ENCODE data around the gene BAG3.

DNA sequence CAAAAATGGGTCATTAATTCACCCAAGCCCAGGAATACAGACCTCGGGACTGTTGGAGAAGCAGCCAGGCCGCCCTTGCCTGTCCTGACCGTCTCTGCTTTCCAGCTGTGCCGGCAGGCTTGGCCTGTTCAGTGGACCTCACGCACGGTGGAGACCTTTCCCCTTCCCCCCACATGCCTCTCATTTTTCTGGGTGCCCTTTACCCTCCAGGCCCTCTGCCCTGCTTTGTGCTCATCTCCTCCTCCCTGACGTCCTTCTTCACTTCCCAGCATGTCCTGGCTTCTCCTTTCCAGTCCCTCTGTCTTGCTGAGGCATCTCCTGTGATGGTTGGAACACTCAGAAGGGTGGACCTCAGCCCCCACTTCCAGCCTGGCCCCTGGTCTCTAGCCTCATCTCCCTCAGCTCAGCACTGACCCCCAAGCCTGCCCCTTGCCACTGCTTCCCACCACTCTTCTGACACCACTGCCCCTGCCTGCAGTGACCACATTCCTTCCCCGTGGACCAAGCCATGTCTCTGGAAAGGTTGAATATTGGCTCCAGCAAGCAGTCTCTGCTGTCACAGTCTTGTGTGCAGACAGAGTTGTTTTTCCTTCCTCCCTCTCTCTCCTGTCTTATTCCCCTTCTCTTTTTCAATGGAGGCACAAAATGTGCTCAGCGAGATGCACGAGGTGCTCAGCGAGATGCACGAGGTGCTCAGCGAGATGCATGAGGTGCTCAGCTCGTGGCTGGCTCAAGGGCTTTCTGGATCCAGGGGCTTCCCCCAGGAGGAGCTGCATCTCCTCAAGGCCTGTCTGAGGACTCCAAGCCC, 14.9 kb downstream of the BAG3 start:
- TF ChIP-seq CTCF (conservative IDR thresholded peaks at IDR 0.05; ENCODE audit: low read length) (no peak), EZH2phosphoT487 (IDR thresholded peaks at IDR 0.05; ENCODE audit: borderline replicate concordance, low read depth, low read length) (no peak)
